ENCODE data around the gene BCAP29.
"Not testable (repeated sequence)": the region's sequence is repeated elsewhere in the genome, so short reads cannot be mapped to it uniquely, and the experiment has no call there.

The BCAP29 gene

GRCh38 chr7:107622429-107622828 lies 42.4 kb downstream of the BCAP29 start:
- no peak for DNase-seq (ENCODE audit: low spot score)

- no peak for DNase-seq (ENCODE audit: low spot score)
Measured at GRCh38 chr7:107622894-107623293, 42.8 kb downstream of the BCAP29 start.

GRCh38 chr7:107627002-107627401 lies 47.0 kb downstream of the BCAP29 start:
- no peak for DNase-seq (ENCODE audit: low spot score)

- no peak for DNase-seq (ENCODE audit: low spot score)
Measured at GRCh38 chr7:107628461-107629064, 48.5 kb downstream of the BCAP29 start.

- no peak for DNase-seq (ENCODE audit: low spot score)
Measured at GRCh38 chr7:107630342-107630741, 50.3 kb downstream of the BCAP29 start.

- no peak for DNase-seq (ENCODE audit: low spot score)
Measured at GRCh38 chr7:107631588-107632491, 51.8 kb downstream of the BCAP29 start.

- DNase-seq (ENCODE audit: low spot score): no peak
Measured at GRCh38 chr7:107632492-107632865, 52.4 kb downstream of the BCAP29 start.

- DNase-seq (ENCODE audit: low spot score): no peak
Measured at GRCh38 chr7:107638594-107638993, 58.5 kb downstream of the BCAP29 start.

- not testable (repeated sequence) for DNase-seq (ENCODE audit: low spot score)
Measured at GRCh38 chr7:107639070-107639469, 59.0 kb downstream of the BCAP29 start.

- no peak for DNase-seq (ENCODE audit: low spot score)
Measured at GRCh38 chr7:107641676-107642075, 61.6 kb downstream of the BCAP29 start.

GRCh38 chr7:107642501-107642900 lies 62.5 kb downstream of the BCAP29 start:
- DNase-seq (ENCODE audit: low spot score): no peak

- no peak for DNase-seq (ENCODE audit: low spot score)
Measured at GRCh38 chr7:107643407-107643806, 63.4 kb downstream of the BCAP29 start.

GRCh38 chr7:107643938-107644308 lies 63.9 kb downstream of the BCAP29 start:
- DNase-seq (ENCODE audit: low spot score): no peak

- no peak for DNase-seq (ENCODE audit: low spot score)
Measured at GRCh38 chr7:107644309-107644974, 64.4 kb downstream of the BCAP29 start.

- DNase-seq (ENCODE audit: low spot score): no peak
Measured at GRCh38 chr7:107652642-107653041, 72.6 kb downstream of the BCAP29 start.

- DNase-seq (ENCODE audit: low spot score): no peak
Measured at GRCh38 chr7:107658467-107658866, 78.4 kb downstream of the BCAP29 start.

- no peak for DNase-seq (ENCODE audit: low spot score)
Measured at GRCh38 chr7:107659666-107660065, 79.6 kb downstream of the BCAP29 start.

GRCh38 chr7:107660381-107661080 lies 80.5 kb downstream of the BCAP29 start, which contains the start of gene SLC26A4:
TSS of gene SLC26A4 (plus strand) at chr7:107660828. CDS start at chr7:107661642, 814 bp downstream.
- no peak for DNase-seq (ENCODE audit: low spot score)

GRCh38 chr7:107661081-107661864 lies 81.2 kb downstream of the BCAP29 start:
- DNase-seq (ENCODE audit: low spot score): peak; percentile 68

- DNase-seq (ENCODE audit: low spot score): no peak
Measured at GRCh38 chr7:107661865-107662379, 81.9 kb downstream of the BCAP29 start.

GRCh38 chr7:107663196-107663595 lies 83.2 kb downstream of the BCAP29 start:
- no peak for DNase-seq (ENCODE audit: low spot score)
